Measurements from ENCODE around the gene SLAIN1. TPM values are rescaled to one million over a fixed set of nuclear protein-coding genes. Genes with fewer than 3 reads are reported as not detected.

SLAIN1 gene
- total RNA-seq, 1 experiment from 2014 or later: 314 TPM

- no TSS peak for BruUV-seq (replicated peaks)
- H3K4me3 ChIP-seq (ENCODE audit: low read depth, low read length, poor library complexity, severe bottlenecking): no peak overlapping the region
- no peak overlapping the region for H3K27ac ChIP-seq (ENCODE audit: low read depth, low read length, poor library complexity, severe bottlenecking)
- no peaks in the 10 kb centered on the region for H3K36me3 ChIP-seq (ENCODE audit: insufficient read depth, low read length, poor library complexity, severe bottlenecking)
- ChIA-PET POLR2A (ENCODE audit: low non-redundant PET) (no interaction called here), CTCF (no interaction called here)
- TF ChIP-seq EZH2 (IDR thresholded peaks at IDR 0.05; ENCODE audit: borderline replicate concordance, low read depth, low read length, poor library complexity, severe bottlenecking): no peak
- TF ChIP-seq CTCF (conservative IDR thresholded peaks at IDR 0.05; ENCODE audit: low read depth, low read length): no peak
- no peak for DNase-seq (ENCODE audit: low spot score)
- H3K9me3 ChIP-seq (ENCODE audit: low read depth, low read length, poor library complexity, severe bottlenecking): no peaks in the 10 kb centered on the region
- H3K4me1 ChIP-seq (ENCODE audit: insufficient read depth, low read length, poor library complexity, severe bottlenecking): no peaks in the 10 kb centered on the region
- intact Hi-C loops (cut with micrococcal nuclease; ENCODE audit: unreplicated experiment): no loop called here
- H3K27me3 ChIP-seq (replicated peaks; ENCODE audit: insufficient read depth, low read depth, low read length, poor library complexity): no peaks in the 10 kb centered on the region
Observed at GRCh38 chr13:77678691-77679235, 18.7 kb upstream of the SLAIN1 start.

GRCh38 chr13:77687799-77688198, 9.7 kb upstream of the SLAIN1 start:
- intact Hi-C loops (cut with micrococcal nuclease; ENCODE audit: unreplicated experiment): no loop called here
- no peak for DNase-seq (ENCODE audit: low spot score)
- no TSS peak for BruUV-seq (replicated peaks)
- no peak for TF ChIP-seq EZH2 (IDR thresholded peaks at IDR 0.05; ENCODE audit: borderline replicate concordance, low read depth, low read length, poor library complexity, severe bottlenecking)
- peaks cover 22% of the 10 kb centered on the region for H3K4me1 ChIP-seq (ENCODE audit: insufficient read depth, low read length, poor library complexity, severe bottlenecking)
- H3K36me3 ChIP-seq (ENCODE audit: insufficient read depth, low read length, poor library complexity, severe bottlenecking): no peaks in the 10 kb centered on the region
- peaks cover 19% of the 10 kb centered on the region for H3K9me3 ChIP-seq (ENCODE audit: low read depth, low read length, poor library complexity, severe bottlenecking)
- ChIA-PET POLR2A (ENCODE audit: low non-redundant PET) (no interaction called here), CTCF (no interaction called here)
- H3K4me3 ChIP-seq (ENCODE audit: low read depth, low read length, poor library complexity, severe bottlenecking): no peak overlapping the region
- no peak overlapping the region for H3K27ac ChIP-seq (ENCODE audit: low read depth, low read length, poor library complexity, severe bottlenecking)
- H3K27me3 ChIP-seq (replicated peaks; ENCODE audit: insufficient read depth, low read depth, low read length, poor library complexity): no peaks in the 10 kb centered on the region

GRCh38 chr13:77691871-77692270, 5.6 kb upstream of the SLAIN1 start:
- CTCF ChIA-PET: interaction anchor here (0.6 kb wide), 1 partner anchor 16 kb away, joined by 3 read pairs; no protein-coding TSS in a partner anchor
- POLR2A ChIA-PET (ENCODE audit: low non-redundant PET): interaction anchor here (0.6 kb wide), 1 partner anchor 335 kb away, joined by 3 read pairs; no protein-coding TSS in a partner anchor
- no peaks in the 10 kb centered on the region for H3K36me3 ChIP-seq (ENCODE audit: insufficient read depth, low read length, poor library complexity, severe bottlenecking)
- TF ChIP-seq EZH2 (IDR thresholded peaks at IDR 0.05; ENCODE audit: borderline replicate concordance, low read depth, low read length, poor library complexity, severe bottlenecking): no peak
- no peak for TF ChIP-seq CTCF (conservative IDR thresholded peaks at IDR 0.05; ENCODE audit: low read depth, low read length)
- intact Hi-C loops (cut with micrococcal nuclease; ENCODE audit: unreplicated experiment): loop anchor here (2.0 kb wide), 3 partner anchors 171 to 429 kb away; no protein-coding TSS in a partner anchor
- DNase-seq (ENCODE audit: low spot score): no peak
- no TSS peak for BruUV-seq (replicated peaks)
- H3K4me1 ChIP-seq (ENCODE audit: insufficient read depth, low read length, poor library complexity, severe bottlenecking): peaks cover 57% of the 10 kb centered on the region
- peak overlapping the region; percentile 98 for H3K27ac ChIP-seq (ENCODE audit: low read depth, low read length, poor library complexity, severe bottlenecking)
- peaks cover 14% of the 10 kb centered on the region for H3K9me3 ChIP-seq (ENCODE audit: low read depth, low read length, poor library complexity, severe bottlenecking)
- H3K27me3 ChIP-seq (replicated peaks; ENCODE audit: insufficient read depth, low read depth, low read length, poor library complexity): no peaks in the 10 kb centered on the region
- H3K4me3 ChIP-seq (ENCODE audit: low read depth, low read length, poor library complexity, severe bottlenecking): no peak overlapping the region

All from A673 (cell line).